Measurements from ENCODE around the gene LPIN1. TPM values are rescaled to one million over a fixed set of nuclear protein-coding genes. Genes with fewer than 3 reads are reported as not detected.
"Not testable (repeated sequence)": the region's sequence is repeated elsewhere in the genome, so short reads cannot be mapped to it uniquely, and the experiment has no call there.

The LPIN1 gene
- total and polyA plus RNA-seq, 4 donors, result 4.4 to 54.0 (median 23.0) TPM

- Histone ChIP-seq H3K27me3 (ENCODE audit: control insufficient read depth in 1 of 2, insufficient read depth in 2 of 2, low read length in 1 of 2) (no peaks in the 10 kb centered on the region), H3K4me1 (ENCODE audit: control insufficient read depth in 1 of 2, insufficient read depth in 2 of 2, low read length in 2 of 2) (no peaks in the 10 kb centered on the region), H3K4me3 (ENCODE audit: low read length in 2 of 2) (no peak overlapping the region), H3K9me3 (ENCODE audit: control insufficient read depth, low read length) (no peaks in the 10 kb centered on the region), H3K27ac (ENCODE audit: low read depth in 1 of 2, low read length in 2 of 2) (no peak overlapping the region), H3K36me3 (ENCODE audit: control insufficient read depth in 1 of 2, insufficient read depth in 2 of 2, low read length in 1 of 2) (no peaks in the 10 kb centered on the region)
- 83 to 92% methylated on average over 7 of the region's 7 CpGs for WGBS, 2 donors
- ATAC-seq (ENCODE audit: low FRiP score) (no peak), DNase-seq (no peak)
- intact Hi-C loops (cut with DNase I), result no loop called here
Observed at GRCh38 chr2:11720752-11721151, 25.7 kb upstream of the LPIN1 start.

GRCh38 chr2:11722292-11723060 is 24.0 kb upstream of the LPIN1 start:
- ATAC-seq (ENCODE audit: low FRiP score), result no peak
- 86 to 93% methylated on average over 3 of the region's 3 CpGs for WGBS, 2 donors
- Histone ChIP-seq H3K36me3 (ENCODE audit: control insufficient read depth in 1 of 2, insufficient read depth in 2 of 2, low read length in 1 of 2) (no peaks in the 10 kb centered on the region), H3K27ac (ENCODE audit: low read depth in 1 of 2, low read length in 2 of 2) (no peak overlapping the region), H3K4me1 (ENCODE audit: control insufficient read depth in 1 of 2, insufficient read depth in 2 of 2, low read length in 2 of 2) (no peaks in the 10 kb centered on the region), H3K27me3 (ENCODE audit: control insufficient read depth in 1 of 2, insufficient read depth in 2 of 2, low read length in 1 of 2) (no peaks in the 10 kb centered on the region), H3K9me3 (ENCODE audit: control insufficient read depth, low read length) (no peaks in the 10 kb centered on the region), H3K4me3 (ENCODE audit: low read length in 2 of 2) (no peak overlapping the region)
- DNase-seq, result no peak
- intact Hi-C loops (cut with DNase I), result no loop called here

DNA sequence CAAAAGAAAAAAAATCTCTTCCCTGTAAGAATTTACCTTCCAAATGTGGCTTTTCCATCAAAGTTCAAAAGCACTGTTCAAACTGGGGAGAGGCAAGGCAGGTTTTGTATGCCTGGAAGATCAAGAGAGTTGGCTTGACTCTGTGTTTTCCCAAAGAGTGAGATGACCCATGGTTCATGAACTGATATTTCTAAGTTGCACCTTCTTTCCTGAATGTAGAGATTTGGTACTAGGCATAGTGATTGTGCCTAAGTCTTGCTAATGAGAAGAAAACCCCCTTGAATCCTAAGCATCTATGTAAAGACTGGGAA is 23.4 kb upstream of the LPIN1 start:
- no peak for ATAC-seq (ENCODE audit: low FRiP score)
- H3K4me3 ChIP-seq (ENCODE audit: low read length in 2 of 2), result no peak overlapping the region
- no peaks in the 10 kb centered on the region for H3K36me3 ChIP-seq (ENCODE audit: control insufficient read depth in 1 of 2, insufficient read depth in 2 of 2, low read length in 1 of 2)
- H3K9me3 ChIP-seq (ENCODE audit: control insufficient read depth, low read length), result no peaks in the 10 kb centered on the region
- H3K27me3 ChIP-seq (ENCODE audit: control insufficient read depth in 1 of 2, insufficient read depth in 2 of 2, low read length in 1 of 2), result no peaks in the 10 kb centered on the region
- no peak overlapping the region for H3K27ac ChIP-seq (ENCODE audit: low read depth in 1 of 2, low read length in 2 of 2)
- intact Hi-C loops (cut with DNase I), result no loop called here
- no peaks in the 10 kb centered on the region for H3K4me1 ChIP-seq (ENCODE audit: control insufficient read depth in 1 of 2, insufficient read depth in 2 of 2, low read length in 2 of 2)
- DNase-seq, result no peak

GRCh38 chr2:11724151-11724550 is 22.3 kb upstream of the LPIN1 start:
- ATAC-seq (ENCODE audit: low FRiP score), result no peak
- Histone ChIP-seq H3K36me3 (ENCODE audit: control insufficient read depth in 1 of 2, insufficient read depth in 2 of 2, low read length in 1 of 2) (no peaks in the 10 kb centered on the region), H3K4me1 (ENCODE audit: control insufficient read depth in 1 of 2, insufficient read depth in 2 of 2, low read length in 2 of 2) (no peaks in the 10 kb centered on the region), H3K9me3 (ENCODE audit: control insufficient read depth, low read length) (no peaks in the 10 kb centered on the region), H3K27ac (ENCODE audit: low read depth in 1 of 2, low read length in 2 of 2) (no peak overlapping the region), H3K27me3 (ENCODE audit: control insufficient read depth in 1 of 2, insufficient read depth in 2 of 2, low read length in 1 of 2) (no peaks in the 10 kb centered on the region), H3K4me3 (ENCODE audit: low read length in 2 of 2) (no peak overlapping the region)
- no peak for DNase-seq
- intact Hi-C loops (cut with DNase I), result no loop called here
- 86 to 87% methylated on average over 7 of the region's 7 CpGs for WGBS, 2 donors

DNA sequence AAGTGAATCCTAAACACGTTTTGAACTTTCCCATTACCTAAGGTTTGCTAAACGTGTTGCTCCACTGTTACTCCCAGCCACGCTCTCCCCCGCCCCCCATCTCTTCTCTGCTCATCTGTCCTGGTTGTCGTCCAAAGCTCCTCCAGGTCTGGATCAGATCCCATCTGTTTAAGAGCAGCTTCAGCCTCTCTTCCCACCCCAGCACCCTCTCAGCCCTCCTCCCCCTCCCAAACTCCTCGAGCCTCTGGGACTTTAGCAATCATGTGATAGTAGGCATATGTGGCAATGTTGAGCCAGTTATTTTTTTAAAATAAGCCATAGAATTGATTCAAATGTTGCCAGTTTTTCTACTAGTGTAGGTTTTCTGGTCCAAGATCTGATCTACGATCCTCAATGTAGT is 20.0 kb upstream of the LPIN1 start:
- Histone ChIP-seq H3K9me3 (ENCODE audit: control insufficient read depth, low read length) (no peaks in the 10 kb centered on the region), H3K27ac (ENCODE audit: low read depth in 1 of 2, low read length in 2 of 2) (no peak overlapping the region), H3K27me3 (ENCODE audit: control insufficient read depth in 1 of 2, insufficient read depth in 2 of 2, low read length in 1 of 2) (no peaks in the 10 kb centered on the region), H3K4me3 (ENCODE audit: low read length in 2 of 2) (no peak overlapping the region), H3K36me3 (ENCODE audit: control insufficient read depth in 1 of 2, insufficient read depth in 2 of 2, low read length in 1 of 2) (no peaks in the 10 kb centered on the region), H3K4me1 (ENCODE audit: control insufficient read depth in 1 of 2, insufficient read depth in 2 of 2, low read length in 2 of 2) (no peaks in the 10 kb centered on the region)
- WGBS, 2 donors, result 53 to 61% methylated on average over 7 of the region's 7 CpGs
- DNase-seq (no peak), ATAC-seq (ENCODE audit: low FRiP score) (no peak)
- intact Hi-C loops (cut with DNase I), result no loop called here

- Histone ChIP-seq H3K36me3 (ENCODE audit: control insufficient read depth in 1 of 2, insufficient read depth in 2 of 2, low read length in 1 of 2) (no peaks in the 10 kb centered on the region), H3K9me3 (ENCODE audit: control insufficient read depth, low read length) (no peaks in the 10 kb centered on the region), H3K27ac (ENCODE audit: low read depth in 1 of 2, low read length in 2 of 2) (no peak overlapping the region), H3K27me3 (ENCODE audit: control insufficient read depth in 1 of 2, insufficient read depth in 2 of 2, low read length in 1 of 2) (no peaks in the 10 kb centered on the region), H3K4me3 (ENCODE audit: low read length in 2 of 2) (no peak overlapping the region), H3K4me1 (ENCODE audit: control insufficient read depth in 1 of 2, insufficient read depth in 2 of 2, low read length in 2 of 2) (no peaks in the 10 kb centered on the region)
- intact Hi-C loops (cut with DNase I), result no loop called here
- DNase-seq, result no peak
- no peak for ATAC-seq (ENCODE audit: low FRiP score)
- WGBS, 2 donors, result 85 to 93% methylated on average over 2 of the region's 2 CpGs
Observed at GRCh38 chr2:11729362-11730212, 16.8 kb upstream of the LPIN1 start.

DNA sequence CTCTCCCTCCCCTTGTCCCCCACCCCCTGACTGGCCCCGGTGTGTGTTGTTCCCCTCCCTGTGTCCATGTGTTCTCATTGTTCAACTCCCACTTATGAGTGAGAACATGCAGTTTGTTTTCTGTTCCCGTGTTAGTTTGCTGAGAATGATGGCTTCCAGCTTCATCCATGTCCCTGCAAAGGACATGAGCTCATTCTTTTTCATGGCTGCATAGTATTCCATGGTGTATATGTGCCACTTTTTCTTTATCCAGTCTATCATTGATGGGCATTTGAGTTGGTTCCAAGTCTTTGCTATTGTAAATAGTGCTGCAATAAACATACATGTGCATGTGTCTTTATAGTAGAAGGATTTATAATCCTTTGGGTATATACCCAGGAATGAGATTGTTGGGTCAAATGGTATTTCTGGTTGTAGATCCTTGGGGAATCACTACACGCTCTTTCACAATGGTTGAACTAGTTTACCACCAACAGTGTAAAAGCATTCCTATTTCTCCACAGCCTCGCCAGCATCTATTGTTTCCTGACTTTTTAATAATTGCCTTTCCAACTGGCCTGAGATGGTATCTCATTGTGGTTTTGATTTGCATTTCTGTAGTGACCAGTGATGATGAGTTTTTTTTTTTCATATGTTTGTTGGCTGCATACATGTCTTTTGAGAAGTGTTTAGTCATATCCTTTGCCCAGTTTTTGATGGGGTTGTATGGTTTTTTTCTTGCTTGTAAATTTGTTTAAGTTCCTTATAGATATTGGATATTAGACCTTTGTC is 15.0 kb upstream of the LPIN1 start:
- H3K27me3 ChIP-seq (ENCODE audit: control insufficient read depth in 1 of 2, insufficient read depth in 2 of 2, low read length in 1 of 2); intact Hi-C loops (cut with DNase I); H3K27ac ChIP-seq (ENCODE audit: low read depth in 1 of 2, low read length in 2 of 2); DNase-seq; ATAC-seq (ENCODE audit: low FRiP score); H3K4me3 ChIP-seq (ENCODE audit: low read length in 2 of 2); H3K36me3 ChIP-seq (ENCODE audit: control insufficient read depth in 1 of 2, insufficient read depth in 2 of 2, low read length in 1 of 2); H3K9me3 ChIP-seq (ENCODE audit: control insufficient read depth, low read length); H3K4me1 ChIP-seq (ENCODE audit: control insufficient read depth in 1 of 2, insufficient read depth in 2 of 2, low read length in 2 of 2): not testable (repeated sequence)
- WGBS, 2 donors, result 83 to 92% methylated on average over 4 of the region's 4 CpGs

- DNase-seq (no peak), ATAC-seq (ENCODE audit: low FRiP score) (no peak)
- 72 to 74% methylated on average over 2 of the region's 2 CpGs for WGBS, 2 donors
Observed at GRCh38 chr2:11732587-11732986, 13.8 kb upstream of the LPIN1 start.

More at GRCh38 chr2:11732587-11732986, 13.8 kb upstream of the LPIN1 start:
- H3K4me3 ChIP-seq (ENCODE audit: low read length in 2 of 2), result no peak overlapping the region
- H3K4me1 ChIP-seq (ENCODE audit: control insufficient read depth in 1 of 2, insufficient read depth in 2 of 2, low read length in 2 of 2), result no peaks in the 10 kb centered on the region
- H3K9me3 ChIP-seq (ENCODE audit: control insufficient read depth, low read length), result no peaks in the 10 kb centered on the region
- H3K36me3 ChIP-seq (ENCODE audit: control insufficient read depth in 1 of 2, insufficient read depth in 2 of 2, low read length in 1 of 2), result no peaks in the 10 kb centered on the region
- intact Hi-C loops (cut with DNase I), result no loop called here
- no peak overlapping the region for H3K27ac ChIP-seq (ENCODE audit: low read depth in 1 of 2, low read length in 2 of 2)
- no peaks in the 10 kb centered on the region for H3K27me3 ChIP-seq (ENCODE audit: control insufficient read depth in 1 of 2, insufficient read depth in 2 of 2, low read length in 1 of 2)
